Gastroesophageal sphincter (tissue), 3 donors: ENCODE data around the gene CD276.

Source experiments
- CTCF ChIP-seq, 4 experiments: fragments of 200-600 bp in 2 of 4; fragments of 450-650 bp in 2 of 4; sonication (generic) in 1 of 4; IDR thresholded peaks; one replicate each; pipeline ENCODE4 v1.5.1; 2017 to 2019; ENCODE audit warnings: antibody characterized with exemption in 4 of 4, mild to moderate bottlenecking in 2 of 4, moderate library complexity in 2 of 4
- POLR2A ChIP-seq, 2 donors: fragments of 450-650 bp; IDR thresholded peaks; one replicate each; pipeline ENCODE4 v1.6.1; 2017; ENCODE audit warnings: antibody characterized with exemption in 2 of 2, mild to moderate bottlenecking in 2 of 2, moderate library complexity in 1 of 2
- POLR2AphosphoS5 ChIP-seq: sonication (generic); formaldehyde crosslinking; IDR thresholded peaks from one replicate; pipeline ENCODE4 v1.6.1; 2017; ENCODE audit warnings: antibody characterized with exemption

- TF ChIP-seq POLR2A (IDR thresholded peaks at IDR 0.05) (no peak), CTCF (IDR thresholded peaks at IDR 0.05) (no peak), POLR2AphosphoS5 (no peak)
Measured at GRCh38 chr15:73654659-73655058, 29.5 kb upstream of the CD276 start.
